Adrenal gland (tissue), 12 donors: ENCODE results near the gene IQSEC1. TPM values are rescaled to one million over a fixed set of nuclear protein-coding genes. Genes with fewer than 3 reads are reported as not detected.

ENCODE experiments used
- DNase-seq, 7 donors: peaks; one replicate each; pipeline ENCODE4 v3.0.0-alpha.2; 2019 to 2020
- H3K27ac ChIP-seq, 5 donors: fragments of 200-600 bp; sonication (generic) in 4 of 5; 1 replicate in 3 of 5; 2 replicates in 2 of 5; pipeline versions ENCODE4 v1.5.1 to v1.8.0; 2016 to 2020; ENCODE audit warnings: mild to moderate bottlenecking in 1 of 5
- H3K27me3 ChIP-seq: fragments of 200-600 bp; 2 replicates; pipeline ENCODE4 v1.8.0; 2021
- H3K36me3 ChIP-seq, 2 donors: fragments of 200-600 bp; replicated peaks in 1 of 2; 1 replicate in 1 of 2; 2 replicates in 1 of 2; pipeline versions ENCODE4 v1.5.1 to v1.8.0; 2018 to 2022
- H3K4me1 ChIP-seq, 2 donors: fragments of 200-600 bp; replicated peaks in 1 of 2; 1 replicate in 1 of 2; 2 replicates in 1 of 2; pipeline versions ENCODE4 v1.5.1 to v1.8.0; 2018 to 2021
- H3K4me3 ChIP-seq, 4 donors: fragments of 200-600 bp; sonication (generic) in 3 of 4; one replicate each; pipeline ENCODE4 v1.5.1; 2016 to 2018
- H3K9me3 ChIP-seq, 3 donors: fragments of 200-600 bp; sonication (generic) in 1 of 3; replicated peaks in 1 of 3; 1 replicate in 2 of 3; 2 replicates in 1 of 3; pipeline versions ENCODE4 v1.5.1 to v1.8.0; 2016 to 2021
- CTCF ChIP-seq, 6 experiments: fragments of 450-650 bp in 4 of 6; fragments of 200-600 bp in 2 of 6; sonication (generic) in 1 of 6; IDR thresholded peaks; 1 replicate in 5 of 6; 2 replicates in 1 of 6; pipeline versions ENCODE4 v1.5.1 to v1.8.0; 2016 to 2021; ENCODE audit warnings: antibody characterized with exemption in 6 of 6, mild to moderate bottlenecking in 2 of 6, moderate library complexity in 1 of 6
- POLR2A ChIP-seq, 2 donors: fragments of 450-650 bp; IDR thresholded peaks; one replicate each; pipeline ENCODE4 v1.6.1; 2017; ENCODE audit warnings: antibody characterized with exemption in 2 of 2, mild to moderate bottlenecking in 2 of 2, moderate library complexity in 1 of 2
- WGBS, 4 donors: extraction: QIAGEN DNeasy Blood & Tissue Kit in 2 of 4; methylation state at CpG; one replicate each; pipeline versions ENCODE4 v1.1.5 to v1.1.7; 2013 to 2017; 5-methylcytosine and 5-hydroxymethylcytosine counted together
- intact Hi-C, 2 donors: fragments of 100-400 bp; cut with DNase I; formaldehyde crosslinking; loops; one replicate each; pipeline versions ENCODE4 v1.14.1 to v1.15.0; 2022 to 2023
- polyA plus RNA-seq, 3 donors: library from polyadenylated mRNA; stranded (reverse); fragments of 200-250 nt in 2 of 3; fragments of 350-450 nt in 1 of 3; fragmentation: Illumina TruSeq in 1 of 3; extraction: RNeasy Lipid Tissue Mini Kit (QIAGEN cat#74804) in 1 of 3; gene quantifications; one replicate each; pipeline ENCODE4 v1.2.3, GENCODE V29; 2013 to 2014
- total RNA-seq, 9 donors: library from RNA; depleted of rRNA in 4 of 9; stranded (reverse); fragments of >200 nt in 4 of 9; fragments of 120-200 nt in 1 of 9; fragmentation: NEBNext Ultra II Directional in 1 of 9; extraction: Animal tissue kit (Norgen Biotek cat#: 25700) in 1 of 9; gene quantifications; one replicate each; pipeline versions ENCODE4 v1.1.0 to v1.2.4, GENCODE V29; 2013 to 2023
- donor health status: healthy with polysubstance abuse.
- donor health status: Bipolar disorder and iron deficiency.
- donor health status: DM: yes; HTN: yes; CAD: no.
- donor health status: DM: no; HTN: no; CAD: no.
- donor health status: DM: no; HTN: no; CAD: no.
- donor health status: DM: yes; HTN: yes; CAD: no.

IQSEC1 gene
- total and polyA plus RNA-seq, 12 donors: 24.4 to 133 (median 94.2) TPM

GRCh38 chr3:13017361-13018042, 55.7 kb downstream of the IQSEC1 start:
- Histone ChIP-seq H3K4me1 (peaks cover 70 to 91% of the 10 kb centered on the region in 2 donors), H3K27me3 (no peaks in the 10 kb centered on the region), H3K36me3 (no peaks in the 10 kb centered on the region), H3K27ac (peak overlapping the region; percentile 56 to 97 (median 93)), H3K4me3 (peak overlapping the region in 1 of 4 donors; percentile 5), H3K9me3 (no peaks in the 10 kb centered on the region)
- intact Hi-C loops: no loop called here
- 59 to 70% (median 63%) methylated on average over 16 of the region's 16 CpGs for WGBS, 4 donors
- DNase-seq: peak in 4 of 7 donors; percentile 58 to 68 (median 63)
- TF ChIP-seq CTCF (IDR thresholded peaks at IDR 0.05) (no peak), POLR2A (IDR thresholded peaks at IDR 0.05) (no peak)

GRCh38 chr3:13016721-13017255, 56.4 kb downstream of the IQSEC1 start:
- Histone ChIP-seq H3K4me1 (peaks cover 69 to 91% of the 10 kb centered on the region in 2 donors), H3K27me3 (no peaks in the 10 kb centered on the region), H3K36me3 (no peaks in the 10 kb centered on the region), H3K27ac (peak overlapping the region; percentile 54 to 97 (median 93)), H3K4me3 (peak overlapping the region in 1 of 4 donors; percentile 22), H3K9me3 (no peaks in the 10 kb centered on the region)
- no peak for DNase-seq
- 60 to 65% (median 61%) methylated on average over 9 of the region's 9 CpGs for WGBS, 4 donors
- TF ChIP-seq CTCF (IDR thresholded peaks at IDR 0.05) (no peak), POLR2A (IDR thresholded peaks at IDR 0.05) (no peak)
- intact Hi-C loops: no loop called here

- WGBS, 4 donors: 18 to 40% (median 27%) methylated on average over 14 to 17 of the region's 17 CpGs
- Histone ChIP-seq H3K36me3 (no peaks in the 10 kb centered on the region), H3K4me3 (peak overlapping the region in 1 of 4 donors; percentile 22), H3K27me3 (no peaks in the 10 kb centered on the region), H3K27ac (peak overlapping the region; percentile 54 to 97 (median 93)), H3K9me3 (no peaks in the 10 kb centered on the region), H3K4me1 (peaks cover 63 to 88% of the 10 kb centered on the region in 2 donors)
- intact Hi-C loops: no loop called here
- peak in 1 of 2 donors; percentile 55 for TF ChIP-seq POLR2A (IDR thresholded peaks at IDR 0.05)
- no peak for TF ChIP-seq CTCF (IDR thresholded peaks at IDR 0.05)
- DNase-seq: peak; percentile 58 to 85 (median 77)
These were observed 57.0 kb downstream of the IQSEC1 start for GRCh38 chr3:13016083-13016720.

GRCh38 chr3:13015286-13016082, 57.7 kb downstream of the IQSEC1 start:
- intact Hi-C loops: no loop called here
- no peaks in the 10 kb centered on the region for H3K9me3 ChIP-seq
- peak overlapping the region in 1 of 4 donors; percentile 22 for H3K4me3 ChIP-seq
- DNase-seq: peak in 1 of 7 donors; percentile 42
- H3K4me1 ChIP-seq: peaks cover 57 to 83% of the 10 kb centered on the region in 2 donors
- TF ChIP-seq POLR2A (IDR thresholded peaks at IDR 0.05) (peak; percentile 18 to 24), CTCF (IDR thresholded peaks at IDR 0.05) (no peak)
- WGBS, 4 donors: 54 to 74% (median 57%) methylated on average over 7 to 18 of the region's 18 CpGs
- H3K36me3 ChIP-seq: no peaks in the 10 kb centered on the region
- peak overlapping the region; percentile 54 to 97 (median 93) for H3K27ac ChIP-seq
- no peaks in the 10 kb centered on the region for H3K27me3 ChIP-seq
